Skeletal muscle satellite cell (primary cell): ENCODE results near the gene PGBD1.
A peak's percentile ranks its signal among the peaks of the same experiment; 100 is the strongest.
"Not testable (repeated sequence)": the region's sequence is repeated elsewhere in the genome, so short reads cannot be mapped to it uniquely, and the experiment has no call there.

Source experiments
- H3K27me3 ChIP-seq: 2 replicates; pipeline ENCODE4 v1.7.0; 2013; ENCODE audit warnings: low read length; ENCODE audit not compliant: control insufficient read depth, insufficient read depth
- H3K36me3 ChIP-seq: 2 replicates; pipeline ENCODE4 v1.7.0; 2013; ENCODE audit warnings: mild to moderate bottlenecking, control low read depth, low read length; ENCODE audit not compliant: insufficient read depth
- H3K4me1 ChIP-seq: 2 replicates; pipeline ENCODE4 v1.7.0; 2013; ENCODE audit warnings: low read length; ENCODE audit not compliant: control insufficient read depth, insufficient read depth
- H3K4me2 ChIP-seq: 2 replicates; pipeline ENCODE4 v1.7.0; 2013; ENCODE audit warnings: mild to moderate bottlenecking, low read length
- H3K4me3 ChIP-seq: 2 replicates; pipeline ENCODE4 v1.7.0; 2013; ENCODE audit warnings: low read length
- H3K9ac ChIP-seq: 2 replicates; pipeline ENCODE4 v1.7.0; 2013; ENCODE audit warnings: mild to moderate bottlenecking, low read depth, low read length, moderate library complexity
- H3K9me3 ChIP-seq: replicated peaks from 2 replicates; pipeline ENCODE4 v1.7.0; 2013; ENCODE audit warnings: mild to moderate bottlenecking, control low read depth, low read length

The PGBD1 gene

GRCh38 chr6:28280595-28281287, 631 bp upstream of the PGBD1 start:
- peaks cover 7% of the 10 kb centered on the region for H3K4me1 ChIP-seq
- peaks cover 34% of the 10 kb centered on the region for H3K36me3 ChIP-seq
- no peaks in the 10 kb centered on the region for H3K27me3 ChIP-seq
- H3K4me3 ChIP-seq: peak overlapping the region; percentile 86
- H3K9ac ChIP-seq: peak overlapping the region; percentile 89
- no peaks in the 10 kb centered on the region for H3K9me3 ChIP-seq
- peak overlapping the region; percentile 78 for H3K4me2 ChIP-seq

GRCh38 chr6:28282926-28283325, 1.6 kb downstream of the PGBD1 start:
- Histone ChIP-seq H3K4me3 (no peak overlapping the region), H3K4me1 (peaks cover 7% of the 10 kb centered on the region), H3K36me3 (peaks cover 34% of the 10 kb centered on the region), H3K4me2 (no peak overlapping the region), H3K27me3 (no peaks in the 10 kb centered on the region), H3K9ac (no peak overlapping the region), H3K9me3 (no peaks in the 10 kb centered on the region)

- Histone ChIP-seq H3K4me2 (no peak overlapping the region), H3K4me1 (no peaks in the 10 kb centered on the region), H3K9ac (no peak overlapping the region), H3K27me3 (no peaks in the 10 kb centered on the region), H3K9me3 (no peaks in the 10 kb centered on the region), H3K4me3 (no peak overlapping the region), H3K36me3 (peaks cover 24% of the 10 kb centered on the region)
Observed at GRCh38 chr6:28291573-28291972, 10.2 kb downstream of the PGBD1 start.

- no peak overlapping the region for H3K4me3 ChIP-seq
- peaks cover 5% of the 10 kb centered on the region for H3K36me3 ChIP-seq
- H3K27me3 ChIP-seq: no peaks in the 10 kb centered on the region
- H3K4me1 ChIP-seq: no peaks in the 10 kb centered on the region
- H3K9ac ChIP-seq: no peak overlapping the region
- no peak overlapping the region for H3K4me2 ChIP-seq
- no peaks in the 10 kb centered on the region for H3K9me3 ChIP-seq
Observed at GRCh38 chr6:28295326-28295725, 14.0 kb downstream of the PGBD1 start.

GRCh38 chr6:28296520-28297060, 15.2 kb downstream of the PGBD1 start:
- Histone ChIP-seq H3K9ac (no peak overlapping the region), H3K4me2 (no peak overlapping the region), H3K27me3 (no peaks in the 10 kb centered on the region), H3K4me1 (no peaks in the 10 kb centered on the region), H3K9me3 (no peaks in the 10 kb centered on the region), H3K4me3 (no peak overlapping the region), H3K36me3 (peaks cover 13% of the 10 kb centered on the region)

- Histone ChIP-seq H3K36me3 (peaks cover 8% of the 10 kb centered on the region), H3K4me2 (no peak overlapping the region), H3K27me3 (no peaks in the 10 kb centered on the region), H3K4me1 (no peaks in the 10 kb centered on the region), H3K4me3 (no peak overlapping the region), H3K9ac (no peak overlapping the region), H3K9me3 (no peaks in the 10 kb centered on the region)
Observed at GRCh38 chr6:28303570-28303969, 22.2 kb downstream of the PGBD1 start.

- H3K4me3 ChIP-seq, H3K9ac ChIP-seq, H3K9me3 ChIP-seq, H3K4me1 ChIP-seq, H3K4me2 ChIP-seq, H3K27me3 ChIP-seq, H3K36me3 ChIP-seq: not testable (repeated sequence)
Observed at GRCh38 chr6:28306363-28306762, 25.0 kb downstream of the PGBD1 start.

- Histone ChIP-seq H3K9ac (no peak overlapping the region), H3K9me3 (no peaks in the 10 kb centered on the region)
Observed at GRCh38 chr6:28311139-28311823, 29.9 kb downstream of the PGBD1 start.

GRCh38 chr6:28312939-28313338, 31.6 kb downstream of the PGBD1 start:
- Histone ChIP-seq H3K27me3 (no peaks in the 10 kb centered on the region), H3K9me3 (no peaks in the 10 kb centered on the region), H3K4me3 (no peak overlapping the region), H3K36me3 (no peaks in the 10 kb centered on the region), H3K9ac (no peak overlapping the region), H3K4me1 (no peaks in the 10 kb centered on the region), H3K4me2 (no peak overlapping the region)

More at GRCh38 chr6:28311139-28311823, 29.9 kb downstream of the PGBD1 start:
- Histone ChIP-seq H3K27me3 (no peaks in the 10 kb centered on the region), H3K4me3 (no peak overlapping the region), H3K36me3 (no peaks in the 10 kb centered on the region), H3K4me2 (no peak overlapping the region), H3K4me1 (no peaks in the 10 kb centered on the region)

GRCh38 chr6:28315628-28316027, 34.3 kb downstream of the PGBD1 start:
- H3K27me3 ChIP-seq: no peaks in the 10 kb centered on the region
- H3K4me1 ChIP-seq: no peaks in the 10 kb centered on the region
- H3K4me3 ChIP-seq: no peak overlapping the region
- no peak overlapping the region for H3K4me2 ChIP-seq
- H3K9me3 ChIP-seq: no peaks in the 10 kb centered on the region
- no peaks in the 10 kb centered on the region for H3K36me3 ChIP-seq
- H3K9ac ChIP-seq: no peak overlapping the region

GRCh38 chr6:28317866-28318265, 36.5 kb downstream of the PGBD1 start:
- not testable (repeated sequence) for H3K4me2 ChIP-seq, H3K9ac ChIP-seq, H3K9me3 ChIP-seq, H3K36me3 ChIP-seq, H3K4me1 ChIP-seq, H3K27me3 ChIP-seq, H3K4me3 ChIP-seq

GRCh38 chr6:28322661-28323060, 41.3 kb downstream of the PGBD1 start:
- no peak overlapping the region for H3K4me3 ChIP-seq
- H3K9me3 ChIP-seq: peaks cover 15% of the 10 kb centered on the region
- H3K4me2 ChIP-seq: no peak overlapping the region
- H3K4me1 ChIP-seq: no peaks in the 10 kb centered on the region
- no peak overlapping the region for H3K9ac ChIP-seq
- peaks cover 5% of the 10 kb centered on the region for H3K36me3 ChIP-seq
- H3K27me3 ChIP-seq: no peaks in the 10 kb centered on the region
